Tibial nerve (tissue), 4 donors: ENCODE results near the gene COMT.

Experiments used
- CTCF ChIP-seq, 5 experiments: fragments of 200-600 bp in 3 of 5; fragments of 450-650 bp in 2 of 5; sonication (generic) in 3 of 5; IDR thresholded peaks; one replicate each; pipeline ENCODE4 v1.5.1; 2016 to 2019; ENCODE audit warnings: antibody characterized with exemption in 5 of 5, mild to moderate bottlenecking in 3 of 5, moderate library complexity in 2 of 5
- EP300 ChIP-seq, 2 donors: sonication (generic); formaldehyde crosslinking; IDR thresholded peaks; one replicate each; pipeline ENCODE4 v1.6.1; 2017; ENCODE audit warnings: antibody characterized with exemption in 2 of 2, mild to moderate bottlenecking in 1 of 2
- POLR2A ChIP-seq, 2 donors: fragments of 450-650 bp; IDR thresholded peaks; one replicate each; pipeline ENCODE4 v1.6.1; 2017; ENCODE audit warnings: antibody characterized with exemption in 2 of 2, mild to moderate bottlenecking in 2 of 2, moderate library complexity in 2 of 2

- TF ChIP-seq CTCF (IDR thresholded peaks at IDR 0.05) (no peak), POLR2A (IDR thresholded peaks at IDR 0.05) (no peak), EP300 (IDR thresholded peaks at IDR 0.05) (no peak)
Observed at GRCh38 chr22:19981961-19982920, 40.7 kb downstream of the COMT start.
